ENCODE results near the gene CAPNS2. TPM values are rescaled to one million over a fixed set of nuclear protein-coding genes. Genes with fewer than 3 reads are reported as not detected.

The CAPNS2 gene
- total RNA-seq, 1 experiment from 2014 or later: 0.30 TPM

- H3K27ac Mint-ChIP-seq (ENCODE audit: low read depth, unreplicated experiment): no peak overlapping the region
- ChIA-PET POLR2A (interaction anchor here (0.6 to 1.2 kb wide), 2 partner anchors 38 to 132 kb away, joined by 3 read pairs; partner anchors contain the start of gene CAPNS2), CTCF (interaction anchor here (0.7 to 5.3 kb wide), 6 partner anchors 8 to 1979 kb away, joined by 3 to 28 read pairs (median 4); no protein-coding TSS in a partner anchor)
- DNase-seq (ENCODE audit: unreplicated experiment): no peak
- no TSS peak for BruUV-seq (replicated peaks)
- no peaks in the 10 kb centered on the region for H3K36me3 Mint-ChIP-seq (ENCODE audit: insufficient read depth, unreplicated experiment)
- H3K27me3 Mint-ChIP-seq (ENCODE audit: insufficient read depth, unreplicated experiment): no peaks in the 10 kb centered on the region
- H3K4me1 Mint-ChIP-seq (ENCODE audit: insufficient read depth, unreplicated experiment): no peaks in the 10 kb centered on the region
- H3K4me3 Mint-ChIP-seq (ENCODE audit: unreplicated experiment): no peak overlapping the region
- intact Hi-C loops (cut with micrococcal nuclease): no loop called here
- H3K9me3 Mint-ChIP-seq (ENCODE audit: unreplicated experiment): no peaks in the 10 kb centered on the region
- no peak for TF ChIP-seq CTCF (IDR thresholded peaks at IDR 0.05; ENCODE audit: unreplicated experiment)
Observed at GRCh38 chr16:55529018-55529417, 37.5 kb upstream of the CAPNS2 start.

- ChIA-PET CTCF (interaction anchor here (0.6 to 5.3 kb wide), 3 partner anchors 66 to 1581 kb away, joined by 3 to 28 read pairs (median 5); no protein-coding TSS in a partner anchor), POLR2A (interaction anchor here (1.8 kb wide), 1 partner anchor 30 kb away, joined by 3 read pairs; no protein-coding TSS in a partner anchor)
- DNase-seq (ENCODE audit: unreplicated experiment): no peak
- no peak overlapping the region for H3K4me3 Mint-ChIP-seq (ENCODE audit: unreplicated experiment)
- H3K27me3 Mint-ChIP-seq (ENCODE audit: insufficient read depth, unreplicated experiment): no peaks in the 10 kb centered on the region
- intact Hi-C loops (cut with micrococcal nuclease): no loop called here
- no peaks in the 10 kb centered on the region for H3K9me3 Mint-ChIP-seq (ENCODE audit: unreplicated experiment)
- no peak for TF ChIP-seq CTCF (IDR thresholded peaks at IDR 0.05; ENCODE audit: unreplicated experiment)
- no TSS peak for BruUV-seq (replicated peaks)
- no peaks in the 10 kb centered on the region for H3K4me1 Mint-ChIP-seq (ENCODE audit: insufficient read depth, unreplicated experiment)
- H3K27ac Mint-ChIP-seq (ENCODE audit: low read depth, unreplicated experiment): no peak overlapping the region
- H3K36me3 Mint-ChIP-seq (ENCODE audit: insufficient read depth, unreplicated experiment): no peaks in the 10 kb centered on the region
Observed at GRCh38 chr16:55530316-55530856, 36.1 kb upstream of the CAPNS2 start.

- no peaks in the 10 kb centered on the region for H3K4me1 Mint-ChIP-seq (ENCODE audit: insufficient read depth, unreplicated experiment)
- ChIA-PET CTCF (interaction anchor here (0.6 to 2.0 kb wide), 3 partner anchors 10 to 166 kb away, joined by 3 to 20 read pairs (median 4); no protein-coding TSS in a partner anchor), POLR2A (interaction anchor here (0.7 to 1.2 kb wide), 3 partner anchors 23 to 57 kb away, joined by 3 read pairs; no protein-coding TSS in a partner anchor)
- no peak for TF ChIP-seq CTCF (IDR thresholded peaks at IDR 0.05; ENCODE audit: unreplicated experiment)
- intact Hi-C loops (cut with micrococcal nuclease): no loop called here
- no peak overlapping the region for H3K4me3 Mint-ChIP-seq (ENCODE audit: unreplicated experiment)
- H3K27ac Mint-ChIP-seq (ENCODE audit: low read depth, unreplicated experiment): no peak overlapping the region
- no peak for DNase-seq (ENCODE audit: unreplicated experiment)
- no TSS peak for BruUV-seq (replicated peaks)
- no peaks in the 10 kb centered on the region for H3K36me3 Mint-ChIP-seq (ENCODE audit: insufficient read depth, unreplicated experiment)
- no peaks in the 10 kb centered on the region for H3K27me3 Mint-ChIP-seq (ENCODE audit: insufficient read depth, unreplicated experiment)
- no peaks in the 10 kb centered on the region for H3K9me3 Mint-ChIP-seq (ENCODE audit: unreplicated experiment)
Observed at GRCh38 chr16:55532227-55532626, 34.3 kb upstream of the CAPNS2 start.

- no peak for DNase-seq (ENCODE audit: unreplicated experiment)
- intact Hi-C loops (cut with micrococcal nuclease): no loop called here
Observed at GRCh38 chr16:55534756-55535155, 31.7 kb upstream of the CAPNS2 start.

More at GRCh38 chr16:55534756-55535155, 31.7 kb upstream of the CAPNS2 start:
- BruUV-seq (replicated peaks): no TSS peak
- ChIA-PET CTCF (interaction anchor here (0.5 to 2.1 kb wide), 4 partner anchors 22 to 168 kb away, joined by 4 to 7 read pairs (median 4); no protein-coding TSS in a partner anchor), POLR2A (interaction anchor here (1.1 kb wide), 1 partner anchor 48 kb away, joined by 4 read pairs; no protein-coding TSS in a partner anchor)
- no peak overlapping the region for H3K4me3 Mint-ChIP-seq (ENCODE audit: unreplicated experiment)
- no peaks in the 10 kb centered on the region for H3K4me1 Mint-ChIP-seq (ENCODE audit: insufficient read depth, unreplicated experiment)
- no peak overlapping the region for H3K27ac Mint-ChIP-seq (ENCODE audit: low read depth, unreplicated experiment)
- no peak for TF ChIP-seq CTCF (IDR thresholded peaks at IDR 0.05; ENCODE audit: unreplicated experiment)
- no peaks in the 10 kb centered on the region for H3K9me3 Mint-ChIP-seq (ENCODE audit: unreplicated experiment)
- peaks cover 6% of the 10 kb centered on the region for H3K36me3 Mint-ChIP-seq (ENCODE audit: insufficient read depth, unreplicated experiment)
- no peaks in the 10 kb centered on the region for H3K27me3 Mint-ChIP-seq (ENCODE audit: insufficient read depth, unreplicated experiment)

Data from MCF 10A (cell line).